Mesendoderm (in vitro differentiated cells): ENCODE data around the gene NAA35.

ENCODE experiments used
- DNase-seq: peaks from one replicate; pipeline ENCODE4 v3.0.0; 2013
- H2AK5ac ChIP-seq: 2 replicates; pipeline ENCODE4 v1.6.1; 2013; ENCODE audit warnings: low read length, inconsistent platforms
- H2BK120ac ChIP-seq: 2 replicates; pipeline ENCODE4 v1.6.1; 2013; ENCODE audit warnings: low read depth, mild to moderate bottlenecking, low read length, moderate library complexity, mixed read lengths
- H2BK15ac ChIP-seq: replicated peaks from 2 replicates; pipeline ENCODE4 v1.6.1; 2013; ENCODE audit warnings: low read depth, mild to moderate bottlenecking, moderate library complexity
- H2BK5ac ChIP-seq: 2 replicates; pipeline ENCODE4 v1.6.1; 2013; ENCODE audit warnings: low read length, inconsistent platforms
- H3K18ac ChIP-seq: 2 replicates; pipeline ENCODE4 v1.6.1; 2013; ENCODE audit warnings: mild to moderate bottlenecking, low read length, mixed read lengths
- H3K23ac ChIP-seq: one replicate; pipeline ENCODE4 v1.6.1; 2013; ENCODE audit warnings: low read length
- H3K27ac ChIP-seq: 2 replicates; pipeline ENCODE4 v1.5.1; 2013; ENCODE audit warnings: low read depth, mild to moderate bottlenecking, inconsistent platforms, low read length, moderate library complexity
- H3K27me3 ChIP-seq: 2 replicates; pipeline ENCODE4 v1.6.1; 2013; ENCODE audit warnings: low read length, control low read depth, mild to moderate bottlenecking, inconsistent platforms; ENCODE audit not compliant: insufficient read depth, poor library complexity
- H3K36me3 ChIP-seq: 2 replicates; pipeline ENCODE4 v1.6.1; 2013; ENCODE audit warnings: low read length, inconsistent platforms; ENCODE audit not compliant: control insufficient read depth, insufficient read depth
- H3K4ac ChIP-seq: one replicate; pipeline ENCODE4 v1.6.1; 2013; ENCODE audit warnings: low read depth, mild to moderate bottlenecking, low read length, moderate library complexity
- H3K4me1 ChIP-seq: 2 replicates; pipeline ENCODE4 v1.6.1; 2013; ENCODE audit warnings: low read depth, low read length, inconsistent platforms; ENCODE audit not compliant: control insufficient read depth
- H3K4me2 ChIP-seq: 2 replicates; pipeline ENCODE4 v1.6.1; 2013; ENCODE audit warnings: low read length
- H3K4me3 ChIP-seq: 2 replicates; pipeline ENCODE4 v1.5.1; 2013; ENCODE audit warnings: mild to moderate bottlenecking, low read length
- H3K56ac ChIP-seq: one replicate; pipeline ENCODE4 v1.6.1; 2013; ENCODE audit warnings: low read length
- H3K79me1 ChIP-seq: 2 replicates; pipeline ENCODE4 v1.6.1; 2013; ENCODE audit warnings: low read length, inconsistent platforms
- H3K79me2 ChIP-seq: 2 replicates; pipeline ENCODE4 v1.6.1; 2013; ENCODE audit warnings: mild to moderate bottlenecking, low read length; ENCODE audit not compliant: control insufficient read depth, insufficient read depth
- H3K9ac ChIP-seq: 2 replicates; pipeline ENCODE4 v1.6.1; 2013; ENCODE audit warnings: low read length, inconsistent platforms
- H4K5ac ChIP-seq: one replicate; pipeline ENCODE4 v1.6.1; 2013; ENCODE audit warnings: low read length
- H4K8ac ChIP-seq: one replicate; pipeline ENCODE4 v1.6.1; 2013; ENCODE audit warnings: low read depth, mild to moderate bottlenecking, control low read depth, low read length, moderate library complexity
- WGBS: extraction: QIAGEN DNeasy Blood & Tissue Kit; methylation state at CpG from one replicate; pipeline ENCODE4 v1.1.7; 2013; ENCODE audit warnings: low lambda C conversion rate, missing lambda C conversion rate; ENCODE audit not compliant: insufficient coverage; ENCODE audit errors: extremely low coverage; 5-methylcytosine and 5-hydroxymethylcytosine counted together

The NAA35 gene

DNA sequence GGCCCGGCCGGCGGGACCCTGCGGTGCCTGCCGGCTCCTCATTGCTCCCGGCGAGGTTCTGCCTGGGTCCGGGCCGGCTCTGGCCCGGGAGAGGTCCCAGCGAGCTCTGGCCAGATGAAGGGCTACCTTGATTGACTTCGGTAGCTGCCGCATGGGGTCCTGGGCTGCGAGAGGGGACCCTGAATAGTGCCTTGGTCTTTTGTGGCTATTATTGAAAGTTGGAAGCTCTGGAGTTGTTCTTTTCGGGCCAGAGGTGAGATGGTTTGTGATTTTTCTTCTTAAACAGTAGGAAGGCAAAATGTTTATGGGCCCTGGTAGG is 635 bp downstream of the NAA35 start:
- Histone ChIP-seq H3K9ac (peak overlapping the region; percentile 96), H3K4me1 (peaks cover 2% of the 10 kb centered on the region), H2BK120ac (no peak overlapping the region), H3K4me2 (peak overlapping the region; percentile 89), H2BK15ac (no peak overlapping the region), H3K36me3 (no peaks in the 10 kb centered on the region), H3K27me3 (no peaks in the 10 kb centered on the region), H3K4ac (peak overlapping the region; percentile 38), H3K27ac (peak overlapping the region; percentile 78), H3K79me1 (peaks cover 6% of the 10 kb centered on the region), H3K4me3 (peak overlapping the region; percentile 90), H4K8ac (no peak overlapping the region), H3K18ac (peak overlapping the region; percentile 51), H4K5ac (no peak overlapping the region), H3K79me2 (peaks cover 41% of the 10 kb centered on the region), H2AK5ac (no peak overlapping the region), H3K23ac (peak overlapping the region; percentile 12), H2BK5ac (peak overlapping the region; percentile 20), H3K56ac (peak overlapping the region; percentile 95)
- DNase-seq, result no peak
- no CpG with 5 or more reads among the region's 15 CpGs for WGBS

DNA sequence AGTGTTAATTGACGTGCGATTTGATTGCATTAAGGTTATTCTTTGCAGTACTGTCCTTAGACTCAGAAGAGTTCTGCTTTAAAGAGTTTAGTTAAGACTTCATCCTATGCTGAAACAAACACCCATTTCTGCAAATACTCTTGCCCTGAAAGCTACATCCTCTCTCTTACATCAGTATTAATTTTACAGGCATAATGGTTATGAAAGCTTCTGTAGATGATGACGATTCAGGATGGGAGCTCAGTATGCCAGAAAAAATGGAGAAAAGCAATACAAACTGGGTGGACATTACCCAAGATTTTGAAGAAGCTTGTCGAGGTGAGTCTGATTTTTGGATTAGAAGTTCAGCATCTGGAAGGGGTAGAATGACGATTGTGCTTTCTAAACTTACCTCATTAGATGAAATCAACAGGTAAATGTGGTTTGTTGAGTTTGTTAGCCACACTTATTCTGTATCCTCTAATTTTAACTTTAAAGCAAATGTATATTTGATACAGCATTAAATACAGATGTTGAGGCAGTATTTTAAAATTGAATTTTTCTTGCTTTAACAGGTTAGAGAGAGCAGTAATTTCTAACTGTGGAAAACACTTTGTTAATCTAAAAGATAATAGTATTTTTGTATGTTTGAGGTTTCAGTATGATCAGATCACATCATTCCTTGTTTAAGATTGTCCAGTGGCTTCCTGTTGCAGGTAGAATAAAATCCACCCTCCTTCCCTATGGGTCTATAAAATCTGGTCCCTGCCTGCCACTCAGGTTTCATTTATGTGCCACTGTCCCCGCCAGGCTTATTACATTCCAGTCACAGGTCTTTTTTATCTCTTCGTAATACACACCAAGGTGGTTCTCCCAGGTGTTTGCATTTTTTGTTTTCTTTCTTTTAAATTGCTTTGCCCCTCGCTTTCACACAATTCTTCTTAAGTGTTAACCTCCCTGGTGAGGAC is 1.3 kb downstream of the NAA35 start:
- H3K36me3 ChIP-seq, result no peaks in the 10 kb centered on the region
- no peak overlapping the region for H2BK15ac ChIP-seq
- peaks cover 45% of the 10 kb centered on the region for H3K79me2 ChIP-seq
- DNase-seq, result no peak
- H4K8ac ChIP-seq, result peak overlapping the region; percentile 28
- H3K27me3 ChIP-seq, result no peaks in the 10 kb centered on the region
- peaks cover 6% of the 10 kb centered on the region for H3K79me1 ChIP-seq
- no peak overlapping the region for H2BK5ac ChIP-seq
- no peak overlapping the region for H3K4ac ChIP-seq
- peaks cover 2% of the 10 kb centered on the region for H3K4me1 ChIP-seq
- no peak overlapping the region for H2AK5ac ChIP-seq
- H2BK120ac ChIP-seq, result no peak overlapping the region
- H3K23ac ChIP-seq, result peak overlapping the region; percentile 12
- H3K4me2 ChIP-seq, result peak overlapping the region; percentile 89
- no CpG with 5 or more reads among the region's 8 CpGs for whole genome bisulfite sequencing
- H3K27ac ChIP-seq, result no peak overlapping the region
- H3K18ac ChIP-seq, result peak overlapping the region; percentile 51
- peak overlapping the region; percentile 95 for H3K56ac ChIP-seq
- H3K4me3 ChIP-seq, result peak overlapping the region; percentile 90
- H3K9ac ChIP-seq, result peak overlapping the region; percentile 96
- H4K5ac ChIP-seq, result no peak overlapping the region

DNA sequence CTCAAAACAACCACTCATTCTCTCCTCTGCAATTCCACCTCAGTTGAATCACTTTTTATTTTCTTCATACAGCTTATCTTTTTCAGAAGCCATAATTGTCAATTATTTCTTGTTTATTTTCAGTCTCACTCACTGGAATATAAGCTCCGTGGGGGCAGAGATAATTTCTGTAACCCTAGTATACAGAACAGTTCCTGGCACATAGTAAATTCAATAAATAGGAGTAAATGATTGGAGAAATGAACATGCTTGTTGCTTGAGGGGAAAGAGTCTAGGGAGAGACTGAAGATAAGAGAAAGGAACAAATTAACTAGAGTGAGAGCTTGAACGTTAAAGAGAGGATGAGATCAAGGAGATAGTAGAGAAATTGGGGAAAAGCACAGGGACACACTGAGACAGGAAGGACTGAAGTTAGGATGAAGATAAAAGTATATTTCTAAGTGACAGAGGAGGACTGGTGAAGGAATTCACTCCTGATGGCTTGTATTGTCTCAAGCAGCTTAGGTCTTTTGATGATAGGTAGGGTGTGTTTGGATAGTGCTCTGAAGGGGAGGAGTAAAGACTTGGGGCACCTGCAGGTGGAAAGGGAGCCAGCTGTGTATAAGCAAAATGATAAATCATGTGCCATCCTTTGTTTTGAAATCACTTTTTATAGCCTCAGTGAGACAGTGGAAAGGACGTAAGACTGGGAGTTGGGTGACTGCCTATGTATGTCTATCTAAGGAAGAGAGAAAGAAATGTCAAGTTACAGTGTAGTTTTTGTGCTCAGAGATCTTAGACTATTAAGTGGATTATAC is 2.2 kb downstream of the NAA35 start:
- Histone ChIP-seq H2BK120ac (no peak overlapping the region), H3K36me3 (no peaks in the 10 kb centered on the region)

DNA sequence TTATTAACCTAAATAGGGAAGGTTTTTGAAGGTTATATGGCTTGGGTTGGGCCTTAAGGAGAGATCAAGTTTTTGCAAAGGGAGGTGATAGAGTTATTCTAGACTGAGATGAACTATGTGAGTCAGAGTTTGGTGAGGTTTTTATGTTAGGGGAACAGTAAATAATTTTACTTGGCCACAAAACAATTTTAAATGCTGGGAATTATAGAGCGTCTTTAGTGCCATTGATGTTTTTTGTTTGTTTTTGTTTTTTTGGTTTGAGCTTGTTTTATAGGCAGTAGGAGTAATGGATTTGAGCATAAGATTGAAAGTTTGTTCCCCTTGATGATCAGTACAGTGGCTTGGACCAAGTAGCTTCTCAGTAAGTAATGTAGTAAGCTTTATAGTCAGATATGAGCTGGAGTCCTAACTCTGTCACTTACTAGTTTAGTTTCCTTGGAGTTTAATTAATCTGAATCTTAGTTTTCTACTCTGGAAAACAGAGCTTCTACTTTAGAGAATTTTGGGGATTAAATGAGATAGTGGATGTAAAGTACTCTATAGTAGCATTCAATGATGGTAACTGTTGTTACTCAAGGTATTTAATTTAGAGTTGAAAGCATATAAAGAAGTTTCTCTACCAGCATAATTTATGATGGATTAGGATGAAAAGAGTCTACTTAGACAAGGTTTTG is 2.9 kb downstream of the NAA35 start:
- Histone ChIP-seq H4K5ac (no peak overlapping the region), H3K4me2 (no peak overlapping the region), H3K18ac (no peak overlapping the region), H3K9ac (no peak overlapping the region), H3K4ac (no peak overlapping the region), H3K4me1 (peaks cover 2% of the 10 kb centered on the region), H3K79me1 (peaks cover 7% of the 10 kb centered on the region), H3K36me3 (no peaks in the 10 kb centered on the region), H3K23ac (no peak overlapping the region), H3K79me2 (peaks cover 60% of the 10 kb centered on the region), H2AK5ac (no peak overlapping the region), H2BK5ac (no peak overlapping the region), H3K27me3 (no peaks in the 10 kb centered on the region), H4K8ac (no peak overlapping the region), H2BK15ac (no peak overlapping the region), H3K4me3 (no peak overlapping the region), H3K56ac (no peak overlapping the region), H2BK120ac (no peak overlapping the region), H3K27ac (no peak overlapping the region)
- DNase-seq, result no peak
- no CpG with 5 or more reads among the region's 1 CpG for WGBS

More for the DNA sequence above, 2.2 kb downstream of the NAA35 start:
- no CpG with 5 or more reads among the region's 3 CpGs for WGBS
- Histone ChIP-seq H3K4me2 (no peak overlapping the region), H2AK5ac (no peak overlapping the region), H3K56ac (no peak overlapping the region), H4K5ac (no peak overlapping the region), H3K79me1 (peaks cover 6% of the 10 kb centered on the region), H3K4me1 (peaks cover 2% of the 10 kb centered on the region), H3K4ac (no peak overlapping the region), H3K27me3 (no peaks in the 10 kb centered on the region), H3K9ac (peak overlapping the region; percentile 41), H2BK15ac (no peak overlapping the region), H2BK5ac (no peak overlapping the region), H3K4me3 (no peak overlapping the region), H3K18ac (no peak overlapping the region), H4K8ac (peak overlapping the region; percentile 28), H3K23ac (no peak overlapping the region), H3K27ac (no peak overlapping the region), H3K79me2 (peaks cover 53% of the 10 kb centered on the region)
- DNase-seq, result peak; percentile 6

DNA sequence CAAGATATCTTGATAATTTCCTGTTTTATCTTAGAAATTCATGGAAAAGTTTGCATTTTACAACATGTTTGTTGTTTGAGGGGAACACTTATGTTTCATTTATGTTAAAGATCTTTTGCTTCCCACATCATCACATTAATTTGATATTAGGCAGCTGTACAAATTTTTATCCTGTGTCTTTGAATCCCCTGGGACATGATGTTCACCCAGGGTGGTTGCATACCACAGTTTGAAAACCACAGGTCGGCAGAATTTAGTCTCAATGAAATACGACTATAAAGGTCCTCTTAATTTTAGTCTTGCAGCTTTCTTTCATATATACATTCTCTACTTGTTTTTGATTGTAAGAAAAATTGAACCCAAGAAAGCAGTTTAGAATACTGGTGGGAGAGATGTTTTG is 3.7 kb downstream of the NAA35 start:
- Histone ChIP-seq H3K4me1 (peaks cover 2% of the 10 kb centered on the region), H2BK120ac (no peak overlapping the region), H3K36me3 (no peaks in the 10 kb centered on the region), H4K8ac (no peak overlapping the region), H3K18ac (no peak overlapping the region), H3K79me2 (peaks cover 62% of the 10 kb centered on the region), H3K4me3 (no peak overlapping the region), H3K27ac (no peak overlapping the region), H2BK15ac (no peak overlapping the region), H3K56ac (no peak overlapping the region), H2BK5ac (no peak overlapping the region), H2AK5ac (no peak overlapping the region), H3K23ac (no peak overlapping the region), H3K79me1 (peaks cover 8% of the 10 kb centered on the region), H3K9ac (no peak overlapping the region), H3K4me2 (no peak overlapping the region), H3K4ac (no peak overlapping the region), H4K5ac (no peak overlapping the region), H3K27me3 (no peaks in the 10 kb centered on the region)
- DNase-seq, result no peak
- WGBS, result no CpG with 5 or more reads among the region's 2 CpGs
